H9 (cell line): ENCODE results near the gene PRKCI. TPM values are rescaled to one million over a fixed set of nuclear protein-coding genes. Genes with fewer than 3 reads are reported as not detected.

Source experiments
- DNase-seq: peaks from one replicate; pipeline ENCODE4 v3.0.0-alpha.2; 2017
- H2AFZ ChIP-seq: one replicate; pipeline ENCODE4 v1.6.1; 2013; ENCODE audit warnings: mild to moderate bottlenecking, low read length, control low read depth, moderate library complexity
- H2AK5ac ChIP-seq: 2 replicates; pipeline ENCODE4 v1.6.1; 2013; ENCODE audit warnings: low read length, control low read depth, mixed read lengths; ENCODE audit not compliant: insufficient read length
- H2BK120ac ChIP-seq: one replicate; pipeline ENCODE4 v1.6.1; 2013; ENCODE audit warnings: low read depth, mild to moderate bottlenecking, low read length, control low read depth, inconsistent platforms; ENCODE audit not compliant: poor library complexity, severe bottlenecking
- H2BK12ac ChIP-seq: 2 replicates; pipeline ENCODE4 v1.6.1; 2013; ENCODE audit warnings: low read length, control low read depth, mixed read lengths, low read depth; ENCODE audit not compliant: insufficient read length
- H2BK15ac ChIP-seq: 2 replicates; pipeline ENCODE4 v1.6.1; 2013; ENCODE audit warnings: low read depth, low read length, control low read depth
- H2BK20ac ChIP-seq: one replicate; pipeline ENCODE4 v1.6.1; 2013; ENCODE audit warnings: low read depth, mild to moderate bottlenecking, low read length, control low read depth, inconsistent platforms; ENCODE audit not compliant: poor library complexity, severe bottlenecking
- H2BK5ac ChIP-seq: 2 replicates; pipeline ENCODE4 v1.6.1; 2013; ENCODE audit warnings: low read length, control low read depth, mixed read lengths; ENCODE audit not compliant: insufficient read length
- H3K14ac ChIP-seq: 2 replicates; pipeline ENCODE4 v1.6.1; 2013; ENCODE audit warnings: low read length, control low read depth; ENCODE audit not compliant: insufficient read depth
- H3K18ac ChIP-seq: 2 replicates; pipeline ENCODE4 v1.6.1; 2013; ENCODE audit warnings: low read depth, mild to moderate bottlenecking, mixed read lengths, low read length, control low read depth; ENCODE audit not compliant: insufficient read length
- H3K23ac ChIP-seq: 2 replicates; pipeline ENCODE4 v1.6.1; 2013; ENCODE audit warnings: low read length, control low read depth, mixed read lengths, low read depth; ENCODE audit not compliant: insufficient read length
- H3K23me2 ChIP-seq: 2 replicates; pipeline ENCODE4 v1.6.1; 2013; ENCODE audit warnings: low read depth, mild to moderate bottlenecking, mixed read lengths, low read length, control low read depth; ENCODE audit not compliant: insufficient read length, poor library complexity, severe bottlenecking
- H3K27ac ChIP-seq: 2 replicates; pipeline ENCODE4 v1.5.1; 2013; ENCODE audit warnings: low read length, control low read depth, mixed read lengths, low read depth; ENCODE audit not compliant: insufficient read length
- H3K27me3 ChIP-seq: 2 replicates; pipeline ENCODE4 v1.6.1; 2013; ENCODE audit warnings: low read length, control low read depth, inconsistent platforms; ENCODE audit not compliant: insufficient read depth
- H3K4ac ChIP-seq: 2 replicates; pipeline ENCODE4 v1.6.1; 2013; ENCODE audit warnings: low read depth, mild to moderate bottlenecking, control low read depth, inconsistent platforms, low read length, moderate library complexity
- H3K4me1 ChIP-seq: 2 replicates; pipeline ENCODE4 v1.6.1; 2013; ENCODE audit warnings: low read length, control low read depth, inconsistent platforms; ENCODE audit not compliant: insufficient read depth
- H3K4me2 ChIP-seq: 2 replicates; pipeline ENCODE4 v1.6.1; 2013; ENCODE audit warnings: low read length, control low read depth, mixed read lengths; ENCODE audit not compliant: insufficient read length, insufficient read depth
- H3K56ac ChIP-seq: 2 replicates; pipeline ENCODE4 v1.6.1; 2013; ENCODE audit warnings: low read depth, mild to moderate bottlenecking, mixed read lengths, low read length, control low read depth; ENCODE audit not compliant: insufficient read length
- H3K79me1 ChIP-seq: 2 replicates; pipeline ENCODE4 v1.6.1; 2013; ENCODE audit warnings: low read depth, mild to moderate bottlenecking, moderate library complexity, low read length, control low read depth, inconsistent platforms; ENCODE audit not compliant: insufficient read depth, poor library complexity, severe bottlenecking
- H3K79me2 ChIP-seq: 2 replicates; pipeline ENCODE4 v1.6.1; 2013; ENCODE audit warnings: low read length, control low read depth, inconsistent platforms; ENCODE audit not compliant: insufficient read depth
- H3K9ac ChIP-seq: 2 replicates; pipeline ENCODE4 v1.6.1; 2013; ENCODE audit warnings: low read length, control low read depth, mixed read lengths; ENCODE audit not compliant: insufficient read length; ENCODE audit errors: extremely low read depth
- H3K9me3 ChIP-seq: one replicate; pipeline ENCODE4 v1.6.1; 2013; ENCODE audit warnings: low read depth, low read length, inconsistent platforms; ENCODE audit not compliant: control insufficient read depth
- H3T11ph ChIP-seq: one replicate; pipeline ENCODE4 v1.6.1; 2013; ENCODE audit warnings: mild to moderate bottlenecking, low read length, control low read depth, inconsistent platforms
- H4K20me1 ChIP-seq: one replicate; pipeline ENCODE4 v1.6.1; 2013; ENCODE audit not compliant: control insufficient read depth, insufficient read length, insufficient read depth
- H4K5ac ChIP-seq: 2 replicates; pipeline ENCODE4 v1.6.1; 2013; ENCODE audit warnings: low read depth, mild to moderate bottlenecking, mixed read lengths, low read length, control low read depth; ENCODE audit not compliant: insufficient read length
- H4K8ac ChIP-seq: replicated peaks from 2 replicates; pipeline ENCODE4 v1.6.1; 2013; ENCODE audit warnings: low read length, control low read depth, mixed read lengths, low read depth; ENCODE audit not compliant: insufficient read length
- H4K91ac ChIP-seq: 2 replicates; pipeline ENCODE4 v1.6.1; 2013; ENCODE audit warnings: low read depth, mild to moderate bottlenecking, moderate library complexity, mixed read lengths, low read length, control low read depth; ENCODE audit not compliant: insufficient read length
- H3K27ac Mint-ChIP-seq, 3 experiments: 2 replicates in 2 of 3; 3 replicates in 1 of 3; pipeline ENCODE4 v1.8.0; 2020 to 2021; ENCODE audit warnings: mixed read lengths in 3 of 3, mild to moderate bottlenecking in 1 of 3, moderate library complexity in 1 of 3
- H3K27me3 Mint-ChIP-seq: 2 replicates; pipeline ENCODE4 v1.8.0; 2021; ENCODE audit warnings: low read depth, mild to moderate bottlenecking, moderate library complexity, mixed read lengths
- H3K36me3 Mint-ChIP-seq, 3 experiments: 2 replicates in 2 of 3; 3 replicates in 1 of 3; pipeline ENCODE4 v1.8.0; 2020 to 2021; ENCODE audit warnings: low read depth in 3 of 3, mixed read lengths in 3 of 3; ENCODE audit not compliant: insufficient read depth in 1 of 3
- H3K4me1 Mint-ChIP-seq, 2 experiments: 2 replicates each; pipeline ENCODE4 v1.8.0; 2020; ENCODE audit warnings: mixed read lengths in 2 of 2
- H3K4me3 Mint-ChIP-seq, 2 experiments: 2 replicates in 1 of 2; 3 replicates in 1 of 2; pipeline ENCODE4 v1.8.0; 2020 to 2021; ENCODE audit warnings: mild to moderate bottlenecking in 2 of 2, mixed read lengths in 2 of 2, moderate library complexity in 1 of 2
- H3K9me3 Mint-ChIP-seq, 2 experiments: 2 replicates in 1 of 2; 3 replicates in 1 of 2; pipeline ENCODE4 v1.8.0; 2020; ENCODE audit warnings: mild to moderate bottlenecking in 2 of 2, mixed read lengths in 2 of 2, moderate library complexity in 1 of 2
- WGBS: extraction: QIAGEN DNeasy Blood & Tissue Kit; methylation state at CpG from one replicate; pipeline ENCODE4 v1.1.7; 2013; ENCODE audit warnings: missing lambda C conversion rate, low lambda C conversion rate, mixed read lengths; ENCODE audit not compliant: insufficient read length; ENCODE audit errors: extremely low coverage; 5-methylcytosine and 5-hydroxymethylcytosine counted together
- total RNA-seq: library from RNA; stranded (reverse); gene quantifications from 2 replicates; pipeline ENCODE4 v1.2.1, GENCODE V29; 2021
- TF ChIP-seq, protein P1 (sequence below): fragments of 200-600 bp; sonication (generic); conservative IDR thresholded peaks from 3 replicates; pipeline ENCODE4 v1.8.0; 2021; ENCODE audit warnings: antibody characterized with exemption, mild to moderate bottlenecking

PRKCI gene
- total RNA-seq, 1 experiment from 2014 or later, result 71.1 TPM

DNA sequence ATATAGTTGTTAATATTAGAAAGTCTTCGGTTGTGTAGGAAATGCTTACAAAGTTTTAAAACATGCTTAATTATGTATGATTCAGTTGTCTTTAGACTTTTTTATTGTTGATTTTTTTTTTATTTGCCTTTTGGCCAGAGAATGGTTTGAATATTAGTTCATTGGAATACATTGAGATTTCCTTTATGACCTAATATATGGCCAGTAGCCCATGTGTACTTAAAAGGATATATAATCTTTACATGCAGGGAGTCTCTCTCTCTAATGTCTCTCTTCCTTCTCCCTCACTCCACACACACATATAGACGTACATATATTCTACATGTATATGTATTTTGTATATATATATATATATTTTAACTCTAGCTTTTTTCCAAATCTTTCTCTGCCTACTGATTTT, 68.0 kb downstream of the PRKCI start:
- Histone ChIP-seq H2AK5ac (no peak overlapping the region), H3K9me3 (no peaks in the 10 kb centered on the region), H4K91ac (no peak overlapping the region), H3T11ph (no peak overlapping the region), H2BK5ac (no peak overlapping the region), H3K4me2 (no peak overlapping the region), H2BK20ac (no peak overlapping the region), H3K4ac (no peak overlapping the region), H4K20me1 (no peaks in the 10 kb centered on the region), H3K79me2 (no peaks in the 10 kb centered on the region), H3K9ac (no peak overlapping the region), H4K5ac (no peak overlapping the region), H2BK12ac (no peak overlapping the region), H3K14ac (no peak overlapping the region), H4K8ac (no peak overlapping the region), H3K18ac (no peak overlapping the region), H2BK120ac (no peak overlapping the region), H3K27me3 (no peaks in the 10 kb centered on the region), H3K4me1 (no peaks in the 10 kb centered on the region), H3K79me1 (no peaks in the 10 kb centered on the region), H2AFZ (no peak overlapping the region), H3K27ac (no peak overlapping the region), H3K23ac (no peak overlapping the region), H2BK15ac (no peak overlapping the region), H3K23me2 (no peaks in the 10 kb centered on the region), H3K56ac (no peak overlapping the region)
- Mint-ChIP-seq H3K27me3 (no peaks in the 10 kb centered on the region), H3K27ac (no peak overlapping the region), H3K4me1 (no peaks in the 10 kb centered on the region), H3K4me3 (no peak overlapping the region), H3K36me3 (peaks cover 27 to 55% (median 44%) of the 10 kb centered on the region in 3 experiments), H3K9me3 (no peaks in the 10 kb centered on the region)
- WGBS, result no CpG with 5 or more reads among the region's 2 CpGs
- TF ChIP-seq, protein P1, sequence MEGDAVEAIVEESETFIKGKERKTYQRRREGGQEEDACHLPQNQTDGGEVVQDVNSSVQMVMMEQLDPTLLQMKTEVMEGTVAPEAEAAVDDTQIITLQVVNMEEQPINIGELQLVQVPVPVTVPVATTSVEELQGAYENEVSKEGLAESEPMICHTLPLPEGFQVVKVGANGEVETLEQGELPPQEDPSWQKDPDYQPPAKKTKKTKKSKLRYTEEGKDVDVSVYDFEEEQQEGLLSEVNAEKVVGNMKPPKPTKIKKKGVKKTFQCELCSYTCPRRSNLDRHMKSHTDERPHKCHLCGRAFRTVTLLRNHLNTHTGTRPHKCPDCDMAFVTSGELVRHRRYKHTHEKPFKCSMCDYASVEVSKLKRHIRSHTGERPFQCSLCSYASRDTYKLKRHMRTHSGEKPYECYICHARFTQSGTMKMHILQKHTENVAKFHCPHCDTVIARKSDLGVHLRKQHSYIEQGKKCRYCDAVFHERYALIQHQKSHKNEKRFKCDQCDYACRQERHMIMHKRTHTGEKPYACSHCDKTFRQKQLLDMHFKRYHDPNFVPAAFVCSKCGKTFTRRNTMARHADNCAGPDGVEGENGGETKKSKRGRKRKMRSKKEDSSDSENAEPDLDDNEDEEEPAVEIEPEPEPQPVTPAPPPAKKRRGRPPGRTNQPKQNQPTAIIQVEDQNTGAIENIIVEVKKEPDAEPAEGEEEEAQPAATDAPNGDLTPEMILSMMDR, result no peak
- DNase-seq, result no peak
